GM10266 (cell line): ENCODE data around the gene GPR176.

Source experiments
- DNase-seq: peaks from one replicate; pipeline ENCODE4 v3.0.0; 2012; ENCODE audit errors: extremely low spot score
- CTCF ChIP-seq: IDR thresholded peaks from 2 replicates; pipeline ENCODE4 v1.5.1; 2012; ENCODE audit warnings: mild to moderate bottlenecking, low read depth; ENCODE audit not compliant: control insufficient read depth, insufficient read depth; ENCODE audit errors: missing control alignments

Gene GPR176

GRCh38 chr15:39874890-39875549 lies 45.0 kb downstream of the GPR176 start:
- no peak for DNase-seq
- peak; percentile 62 for TF ChIP-seq CTCF

GRCh38 chr15:39873978-39874377 lies 46.1 kb downstream of the GPR176 start:
- no peak for DNase-seq
- TF ChIP-seq CTCF = no peak

GRCh38 chr15:39870537-39870936 lies 49.5 kb downstream of the GPR176 start:
- TF ChIP-seq CTCF = no peak
- DNase-seq = no peak

GRCh38 chr15:39869858-39870515 lies 50.1 kb downstream of the GPR176 start:
- TF ChIP-seq CTCF = no peak
- DNase-seq = no peak

GRCh38 chr15:39869254-39869653 lies 50.8 kb downstream of the GPR176 start:
- no peak for TF ChIP-seq CTCF
- DNase-seq = no peak

GRCh38 chr15:39868396-39868795 lies 51.7 kb downstream of the GPR176 start:
- no peak for TF ChIP-seq CTCF
- DNase-seq = no peak

GRCh38 chr15:39864116-39864515 lies 56.0 kb downstream of the GPR176 start:
- no peak for DNase-seq
- no peak for TF ChIP-seq CTCF
